ENCODE data around the gene RDH5.

DNA sequence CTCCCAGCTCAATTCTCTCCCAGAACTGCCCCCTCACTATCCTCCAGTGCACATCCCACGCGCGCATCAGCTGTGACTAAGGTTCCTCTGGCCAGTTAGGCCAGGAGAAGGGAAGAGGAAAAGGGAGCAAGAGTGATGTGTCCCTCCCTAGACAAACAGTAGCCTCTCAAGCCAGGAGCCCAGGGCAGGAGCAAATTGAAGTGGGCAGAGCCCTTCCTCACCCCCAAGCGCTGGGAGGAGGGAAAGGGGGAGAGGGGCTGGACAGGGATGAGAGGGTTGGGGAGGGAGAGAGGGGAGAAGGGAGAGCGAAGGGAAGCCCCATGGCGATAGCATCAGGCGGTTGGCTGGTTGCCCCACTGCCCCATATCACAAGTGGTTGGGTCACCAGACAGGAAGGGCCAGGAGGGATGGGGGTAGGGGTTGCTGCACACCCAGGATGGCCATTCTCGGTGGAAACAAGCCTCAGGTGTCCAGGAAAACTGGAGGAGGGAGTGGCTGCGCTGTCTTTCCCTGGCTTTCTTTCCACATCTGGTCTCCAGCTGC lies 7.5 kb downstream of the RDH5 start:
- TF ChIP-seq, protein P1, sequence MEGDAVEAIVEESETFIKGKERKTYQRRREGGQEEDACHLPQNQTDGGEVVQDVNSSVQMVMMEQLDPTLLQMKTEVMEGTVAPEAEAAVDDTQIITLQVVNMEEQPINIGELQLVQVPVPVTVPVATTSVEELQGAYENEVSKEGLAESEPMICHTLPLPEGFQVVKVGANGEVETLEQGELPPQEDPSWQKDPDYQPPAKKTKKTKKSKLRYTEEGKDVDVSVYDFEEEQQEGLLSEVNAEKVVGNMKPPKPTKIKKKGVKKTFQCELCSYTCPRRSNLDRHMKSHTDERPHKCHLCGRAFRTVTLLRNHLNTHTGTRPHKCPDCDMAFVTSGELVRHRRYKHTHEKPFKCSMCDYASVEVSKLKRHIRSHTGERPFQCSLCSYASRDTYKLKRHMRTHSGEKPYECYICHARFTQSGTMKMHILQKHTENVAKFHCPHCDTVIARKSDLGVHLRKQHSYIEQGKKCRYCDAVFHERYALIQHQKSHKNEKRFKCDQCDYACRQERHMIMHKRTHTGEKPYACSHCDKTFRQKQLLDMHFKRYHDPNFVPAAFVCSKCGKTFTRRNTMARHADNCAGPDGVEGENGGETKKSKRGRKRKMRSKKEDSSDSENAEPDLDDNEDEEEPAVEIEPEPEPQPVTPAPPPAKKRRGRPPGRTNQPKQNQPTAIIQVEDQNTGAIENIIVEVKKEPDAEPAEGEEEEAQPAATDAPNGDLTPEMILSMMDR (IDR thresholded peaks at IDR 0.05): no peak
- no peak for TF ChIP-seq POLR2A (IDR thresholded peaks at IDR 0.05)
- TF ChIP-seq POLR2AphosphoS5 (IDR thresholded peaks at IDR 0.05): no peak
